ENCODE measurements around the gene CYTH4. TPM values are rescaled to one million over a fixed set of nuclear protein-coding genes. Genes with fewer than 3 reads are reported as not detected.

The CYTH4 gene
- total RNA-seq, 2 donors from 2014 or later: not detected

GRCh38 chr22:37295946-37296345, 13.6 kb downstream of the CYTH4 start:
- H3K27me3 Mint-ChIP-seq (ENCODE audit: insufficient read depth): no peaks in the 10 kb centered on the region
- Histone ChIP-seq H3K9me3 (ENCODE audit: control insufficient read depth, low read length) (no peaks in the 10 kb centered on the region), H3K27ac (ENCODE audit: low read depth, low read length) (no peak overlapping the region), H3K9ac (ENCODE audit: extremely low read depth, low read length, poor library complexity, severe bottlenecking) (no peak overlapping the region), H3K4me3 (ENCODE audit: low read length) (no peak overlapping the region), H3K27me3 (ENCODE audit: control insufficient read depth, insufficient read depth, low read length, poor library complexity, severe bottlenecking) (no peaks in the 10 kb centered on the region), H3K36me3 (ENCODE audit: control insufficient read depth, insufficient read depth, low read length) (no peaks in the 10 kb centered on the region), H3K4me1 (ENCODE audit: control insufficient read depth, insufficient read depth, low read length) (no peaks in the 10 kb centered on the region)
- H3K4me1 Mint-ChIP-seq: peaks cover 5% of the 10 kb centered on the region
- peaks cover 5% of the 10 kb centered on the region for H3K9me3 Mint-ChIP-seq
- H3K27ac Mint-ChIP-seq: no peak overlapping the region
- no peak for TF ChIP-seq CTCF (conservative IDR thresholded peaks at IDR 0.05)
- no peaks in the 10 kb centered on the region for H3K36me3 Mint-ChIP-seq (ENCODE audit: low read depth)
- 93 to 95% methylated on average over 9 to 11 of the region's 11 CpGs for WGBS, 2 experiments (ENCODE audit: insufficient coverage in 1 of 2, insufficient read length in 1 of 2)
- H3K4me3 Mint-ChIP-seq: no peak overlapping the region
- DNase-seq: no peak

- Histone ChIP-seq H3K4me3 (ENCODE audit: low read length) (no peak overlapping the region), H3K27me3 (ENCODE audit: control insufficient read depth, insufficient read depth, low read length, poor library complexity, severe bottlenecking) (no peaks in the 10 kb centered on the region), H3K9me3 (ENCODE audit: control insufficient read depth, low read length) (no peaks in the 10 kb centered on the region), H3K36me3 (ENCODE audit: control insufficient read depth, insufficient read depth, low read length) (no peaks in the 10 kb centered on the region), H3K9ac (ENCODE audit: extremely low read depth, low read length, poor library complexity, severe bottlenecking) (no peak overlapping the region), H3K4me1 (ENCODE audit: control insufficient read depth, insufficient read depth, low read length) (no peaks in the 10 kb centered on the region), H3K27ac (ENCODE audit: low read depth, low read length) (no peak overlapping the region)
- WGBS, 2 experiments (ENCODE audit: insufficient coverage in 1 of 2, insufficient read length in 1 of 2): 92 to 95% methylated on average over 10 to 17 of the region's 17 CpGs
- TF ChIP-seq CTCF (conservative IDR thresholded peaks at IDR 0.05): no peak
- no peak for DNase-seq
- H3K27ac Mint-ChIP-seq: peak overlapping the region; percentile 64
- peaks cover 3% of the 10 kb centered on the region for H3K4me1 Mint-ChIP-seq
- no peaks in the 10 kb centered on the region for H3K9me3 Mint-ChIP-seq
- no peaks in the 10 kb centered on the region for H3K27me3 Mint-ChIP-seq (ENCODE audit: insufficient read depth)
- no peak overlapping the region for H3K4me3 Mint-ChIP-seq
- no peaks in the 10 kb centered on the region for H3K36me3 Mint-ChIP-seq (ENCODE audit: low read depth)
Measured at GRCh38 chr22:37298748-37299495, 16.6 kb downstream of the CYTH4 start.

DNA sequence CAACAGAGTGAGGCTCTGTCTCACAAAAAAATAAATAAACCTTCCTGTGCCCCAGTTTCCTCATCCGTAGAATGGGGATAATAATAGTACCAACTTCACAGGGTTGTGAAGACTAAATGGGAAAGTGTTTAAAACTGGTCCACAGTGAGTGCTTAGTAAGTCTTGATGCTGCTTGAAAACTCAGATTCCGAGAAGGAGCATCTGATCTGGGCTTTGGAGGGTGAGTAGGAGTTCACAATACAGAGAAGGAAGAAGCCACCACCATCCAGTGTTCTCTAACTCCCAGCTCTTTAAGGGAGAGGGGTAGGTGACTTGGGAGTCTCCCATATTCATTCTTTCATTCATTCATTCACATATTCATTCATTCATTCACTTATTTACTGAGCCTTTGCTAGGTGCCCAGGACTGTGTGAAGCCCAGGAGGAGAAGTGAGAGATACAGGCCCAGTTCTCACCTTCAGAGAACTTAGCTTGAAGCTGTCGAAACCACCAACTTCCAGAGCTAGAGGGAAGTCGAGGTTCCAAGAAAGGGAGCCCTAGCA, 17.7 kb downstream of the CYTH4 start:
- Mint-ChIP-seq H3K36me3 (ENCODE audit: low read depth) (no peaks in the 10 kb centered on the region), H3K27ac (no peak overlapping the region), H3K4me3 (no peak overlapping the region), H3K27me3 (ENCODE audit: insufficient read depth) (no peaks in the 10 kb centered on the region), H3K9me3 (no peaks in the 10 kb centered on the region), H3K4me1 (peaks cover 3% of the 10 kb centered on the region)
- 94 to 100% methylated on average over 1 to 4 of the region's 4 CpGs for WGBS, 2 experiments (ENCODE audit: insufficient coverage in 1 of 2, insufficient read length in 1 of 2)
- no peak for TF ChIP-seq CTCF (conservative IDR thresholded peaks at IDR 0.05)
- H3K9ac ChIP-seq (ENCODE audit: extremely low read depth, low read length, poor library complexity, severe bottlenecking): no peak overlapping the region
- no peaks in the 10 kb centered on the region for H3K9me3 ChIP-seq (ENCODE audit: control insufficient read depth, low read length)
- no peaks in the 10 kb centered on the region for H3K4me1 ChIP-seq (ENCODE audit: control insufficient read depth, insufficient read depth, low read length)
- no peak overlapping the region for H3K27ac ChIP-seq (ENCODE audit: low read depth, low read length)
- no peak for DNase-seq
- no peak overlapping the region for H3K4me3 ChIP-seq (ENCODE audit: low read length)
- H3K27me3 ChIP-seq (ENCODE audit: control insufficient read depth, insufficient read depth, low read length, poor library complexity, severe bottlenecking): no peaks in the 10 kb centered on the region
- no peaks in the 10 kb centered on the region for H3K36me3 ChIP-seq (ENCODE audit: control insufficient read depth, insufficient read depth, low read length)
